GM20000 (cell line): Measurements from ENCODE around the gene NAALADL2.
"Not testable (repeated sequence)": the region's sequence is repeated elsewhere in the genome, so short reads cannot be mapped to it uniquely, and the experiment has no call there.

Source experiments
- DNase-seq: peaks from one replicate; pipeline ENCODE4 v3.0.0; 2012; ENCODE audit warnings: low spot score
- TF ChIP-seq, protein P1 (sequence below): IDR thresholded peaks from 2 replicates; pipeline ENCODE4 v1.5.1; 2012; ENCODE audit warnings: mild to moderate bottlenecking, control low read depth; ENCODE audit errors: extremely low read depth, missing control alignments

The NAALADL2 gene

DNA sequence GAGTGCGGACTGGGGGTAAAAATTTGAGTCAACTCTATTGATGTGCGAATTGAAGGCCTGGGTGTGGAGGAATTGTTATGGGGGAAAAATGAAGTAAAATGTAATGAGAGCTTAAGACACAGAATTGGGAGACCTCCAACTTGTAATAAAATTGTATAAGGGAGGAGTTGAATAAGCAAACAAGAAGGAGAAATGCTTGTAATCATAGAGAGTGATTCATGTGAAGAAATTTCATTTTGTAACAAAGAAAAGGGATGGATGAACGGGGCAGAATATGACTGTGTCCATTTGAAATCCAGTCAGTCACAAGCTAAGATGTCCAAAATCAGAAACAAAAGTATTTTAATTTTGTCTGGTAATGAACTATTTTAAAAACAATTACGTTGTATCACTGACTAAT lies 552.3 kb downstream of the NAALADL2 start:
- TF ChIP-seq, protein P1, sequence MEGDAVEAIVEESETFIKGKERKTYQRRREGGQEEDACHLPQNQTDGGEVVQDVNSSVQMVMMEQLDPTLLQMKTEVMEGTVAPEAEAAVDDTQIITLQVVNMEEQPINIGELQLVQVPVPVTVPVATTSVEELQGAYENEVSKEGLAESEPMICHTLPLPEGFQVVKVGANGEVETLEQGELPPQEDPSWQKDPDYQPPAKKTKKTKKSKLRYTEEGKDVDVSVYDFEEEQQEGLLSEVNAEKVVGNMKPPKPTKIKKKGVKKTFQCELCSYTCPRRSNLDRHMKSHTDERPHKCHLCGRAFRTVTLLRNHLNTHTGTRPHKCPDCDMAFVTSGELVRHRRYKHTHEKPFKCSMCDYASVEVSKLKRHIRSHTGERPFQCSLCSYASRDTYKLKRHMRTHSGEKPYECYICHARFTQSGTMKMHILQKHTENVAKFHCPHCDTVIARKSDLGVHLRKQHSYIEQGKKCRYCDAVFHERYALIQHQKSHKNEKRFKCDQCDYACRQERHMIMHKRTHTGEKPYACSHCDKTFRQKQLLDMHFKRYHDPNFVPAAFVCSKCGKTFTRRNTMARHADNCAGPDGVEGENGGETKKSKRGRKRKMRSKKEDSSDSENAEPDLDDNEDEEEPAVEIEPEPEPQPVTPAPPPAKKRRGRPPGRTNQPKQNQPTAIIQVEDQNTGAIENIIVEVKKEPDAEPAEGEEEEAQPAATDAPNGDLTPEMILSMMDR = no peak
- no peak for DNase-seq

DNA sequence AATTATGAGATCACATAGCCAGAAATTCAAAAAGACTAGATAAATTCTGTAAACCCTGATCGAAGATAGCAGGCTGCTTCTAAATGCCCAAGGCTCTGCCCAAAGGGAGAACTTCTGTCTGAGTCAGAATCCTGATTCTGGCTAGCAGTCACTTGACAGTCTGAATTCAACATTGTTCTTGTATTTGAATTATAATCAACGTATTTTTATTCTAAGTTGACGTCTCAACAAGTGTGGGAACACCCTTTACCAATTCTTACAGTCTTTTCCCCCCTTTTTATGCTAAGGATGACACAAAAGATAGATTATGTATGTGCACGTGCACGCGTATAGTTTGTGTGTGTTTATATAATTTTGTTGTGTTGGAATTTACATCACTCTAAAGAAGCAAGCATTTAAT lies 552.8 kb downstream of the NAALADL2 start:
- DNase-seq = no peak
- TF ChIP-seq, protein P1 = no peak

DNA sequence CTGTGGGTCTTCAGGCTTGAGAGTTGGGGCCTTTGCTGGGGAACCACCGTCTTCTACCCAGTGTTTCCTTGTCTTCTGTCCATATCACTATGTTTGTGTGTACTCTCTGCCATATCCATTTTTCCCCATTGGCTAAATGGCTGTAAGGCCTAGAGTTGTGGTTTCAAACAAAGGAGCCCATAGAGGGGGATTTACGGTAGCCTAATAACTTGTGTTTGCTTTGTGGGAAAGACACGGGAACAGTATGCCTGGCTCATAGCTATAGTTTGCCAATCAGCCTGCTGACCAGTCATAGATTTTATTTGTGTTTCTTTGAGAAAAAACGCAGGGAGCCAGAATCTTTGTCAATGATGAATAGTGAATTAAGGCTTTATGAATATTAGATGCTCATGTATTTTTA lies 554.8 kb downstream of the NAALADL2 start:
- no peak for DNase-seq
- TF ChIP-seq, protein P1 = no peak

DNA sequence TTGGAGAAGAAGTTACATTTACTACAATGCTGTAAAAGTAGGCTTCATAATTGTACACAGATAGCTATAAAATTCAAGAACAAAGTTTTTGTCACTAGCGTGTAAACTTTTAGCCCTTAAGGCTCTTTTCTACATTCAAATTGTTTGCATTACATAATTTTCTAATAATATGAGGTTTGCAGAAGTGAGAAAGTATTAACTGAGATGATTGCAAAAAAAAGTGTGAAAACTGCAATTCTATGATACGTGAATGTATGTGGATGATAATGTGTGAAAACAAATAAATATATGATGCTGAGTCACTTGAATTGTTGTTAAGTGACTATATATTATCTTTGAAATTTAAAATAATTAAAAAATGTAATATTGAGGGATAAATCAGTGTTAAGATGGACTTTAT lies 557.5 kb downstream of the NAALADL2 start:
- TF ChIP-seq, protein P1 = no peak

DNA sequence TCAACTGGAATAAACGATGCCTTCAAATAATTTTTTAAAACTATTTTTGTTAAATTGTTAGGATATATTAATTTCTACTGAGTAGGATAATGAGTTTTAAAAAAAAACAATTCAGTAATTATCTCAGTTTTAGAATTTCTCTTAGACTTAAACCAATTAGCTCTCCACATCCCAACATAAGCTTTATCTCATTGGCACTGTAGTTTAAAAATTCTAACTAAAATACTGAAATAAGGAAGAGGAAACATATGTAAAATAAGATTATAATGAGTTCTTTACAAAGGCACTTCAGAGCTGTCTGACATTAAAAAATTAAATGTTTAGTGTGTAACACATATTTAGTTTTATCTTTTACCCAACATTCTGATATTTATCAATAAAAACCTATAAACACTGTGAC lies 558.3 kb downstream of the NAALADL2 start:
- DNase-seq = no peak
- TF ChIP-seq, protein P1 = no peak

More for the DNA sequence above, 557.5 kb downstream of the NAALADL2 start:
- DNase-seq = no peak

DNA sequence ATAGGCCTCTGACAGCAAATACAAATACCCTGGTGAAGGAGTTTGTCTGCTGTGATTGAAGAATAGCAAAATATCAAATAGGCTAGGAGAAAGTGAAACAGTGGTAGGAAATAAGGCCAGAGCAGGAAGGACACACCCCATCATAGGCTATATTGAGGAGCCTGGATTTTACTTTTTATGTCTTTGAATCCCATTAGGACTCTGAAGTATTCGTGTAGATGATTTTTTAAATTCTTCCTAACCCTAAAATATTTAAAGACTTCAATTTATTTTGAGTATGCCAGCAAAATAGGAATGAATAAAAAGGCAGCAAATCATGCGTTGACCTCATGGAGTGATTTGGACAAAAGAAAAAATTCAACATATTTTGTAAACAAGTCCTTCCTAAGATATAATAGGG lies 562.8 kb downstream of the NAALADL2 start:
- TF ChIP-seq, protein P1 = no peak
- no peak for DNase-seq

DNA sequence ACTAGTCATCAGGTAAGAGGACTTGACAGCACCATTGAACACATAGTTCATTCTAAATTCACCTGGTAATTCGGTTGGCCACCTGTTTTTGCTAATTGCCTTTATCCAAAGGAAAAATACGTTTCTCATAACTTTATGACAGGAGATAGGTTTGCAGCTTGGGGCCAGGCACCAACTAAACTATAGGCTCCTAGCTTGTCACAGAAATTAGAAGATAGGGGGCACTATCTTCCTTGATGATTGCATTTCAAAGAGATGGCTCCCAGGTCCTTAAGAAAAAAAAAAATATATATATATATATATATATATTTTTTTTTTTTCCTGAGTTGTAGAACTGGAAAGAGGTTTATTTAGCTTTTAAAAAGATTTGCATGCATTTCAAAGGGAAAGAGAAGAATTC lies 563.6 kb downstream of the NAALADL2 start:
- DNase-seq = no peak
- TF ChIP-seq, protein P1 = no peak

DNA sequence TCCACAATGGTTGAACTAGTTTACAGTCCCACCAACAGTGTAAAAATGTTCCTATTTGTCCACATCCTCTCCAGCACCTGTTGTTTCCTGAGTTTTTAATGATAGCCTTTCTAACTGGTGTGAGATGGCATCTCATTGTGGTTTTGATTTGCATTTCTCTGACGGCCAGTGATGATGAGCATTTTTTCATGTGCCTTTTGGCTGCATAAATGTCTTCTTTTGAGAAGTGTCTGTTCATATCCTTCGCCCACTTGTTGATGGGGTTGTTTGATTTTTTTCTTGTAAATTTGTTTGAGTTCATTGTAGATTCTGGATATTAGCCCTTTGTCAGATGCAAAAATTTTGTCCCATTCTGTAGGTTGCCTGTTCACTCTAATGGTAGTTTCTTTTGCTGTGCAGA lies 564.7 kb downstream of the NAALADL2 start:
- not testable (repeated sequence) for DNase-seq
